Left cardiac atrium (tissue), 4 donors: ENCODE measurements around the gene DIAPH3. TPM values are rescaled to one million over a fixed set of nuclear protein-coding genes. Genes with fewer than 3 reads are reported as not detected.
"Not testable (repeated sequence)": the region's sequence is repeated elsewhere in the genome, so short reads cannot be mapped to it uniquely, and the experiment has no call there.

ENCODE experiments used
- ATAC-seq, 2 donors: fragments of 200-7000 bp; cut with Tn5 transposase; one replicate each; pipeline ENCODE4 v1.9.1; 2020; ENCODE audit warnings: mild to moderate bottlenecking in 2 of 2, moderate library complexity in 2 of 2
- DNase-seq: peaks from one replicate; pipeline ENCODE4 v3.0.0-alpha.2; 2020
- intact Hi-C, 2 donors: fragments of 100-400 bp; cut with DNase I; formaldehyde crosslinking; loops; one replicate each; pipeline versions ENCODE4 v1.14.1 to v1.15.1; 2022 to 2023
- long read RNA-seq: library from polyadenylated mRNA; unstranded; transcript quantifications from one replicate; pipeline ENCODE4 v2.0.0, GENCODE V29; 2021
- total RNA-seq, 2 donors: library from RNA; stranded (reverse); fragmentation: NEBNext Ultra II Directional; extraction: Animal tissue kit (Norgen Biotek cat#: 25700); gene quantifications; one replicate each; pipeline ENCODE4 v1.2.1, GENCODE V29; 2021
- donor health status: DM: no; HTN: yes; CAD: no.
- donor health status: DM: no; HTN: yes; CAD: no; lungs with severe emphysema.
- donor health status: DM: yes; HTN: yes; CAD: no.
- donor health status: Dilated cardiomyopathy.

DIAPH3 gene
- under 1 TPM; 0.26 to 0.50 TPM for total RNA-seq
- long read RNA-seq = 0 reads

DNA sequence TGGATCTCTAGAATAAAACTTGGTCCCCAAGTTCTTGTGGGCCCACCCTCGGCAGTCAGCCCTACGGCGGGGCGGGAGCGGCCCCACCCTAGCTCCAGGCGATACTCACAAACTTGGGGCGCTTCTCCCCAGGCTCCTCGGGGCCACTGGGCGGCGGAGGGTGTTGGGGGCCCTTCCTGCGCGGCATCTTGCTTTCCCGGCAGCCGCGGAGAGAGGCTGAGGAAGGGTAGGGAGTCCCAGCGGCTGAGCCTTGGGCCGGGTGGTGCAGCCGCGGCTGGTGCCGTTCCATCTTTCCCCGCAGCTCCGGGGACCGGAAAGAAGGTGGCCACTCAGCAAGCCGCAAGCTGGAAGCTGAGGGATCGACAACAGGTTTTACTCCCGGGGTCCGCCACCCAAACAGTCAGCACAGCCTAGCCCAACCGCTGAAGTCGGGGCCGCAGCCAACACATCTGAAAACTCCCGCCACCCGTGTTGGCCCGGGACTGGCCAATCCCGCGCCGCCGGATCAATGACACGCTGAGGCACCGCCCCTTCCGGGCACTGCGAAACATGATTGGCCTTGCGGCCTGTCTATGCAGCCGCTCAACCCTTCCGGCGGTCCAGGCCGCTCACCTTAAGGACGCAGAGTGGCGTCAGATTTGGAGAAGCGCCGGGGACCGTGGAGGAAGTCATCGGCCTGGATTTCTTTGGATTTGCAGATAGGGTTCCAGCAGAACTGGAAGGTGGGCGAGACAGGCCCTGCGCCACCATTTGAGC is at the start of gene DIAPH3:
Gene DIAPH3, minus strand, starts transcription at position 451 of the 756 bp plus-strand sequence. Its CDS starts 162 bp downstream, at position 289.
- intact Hi-C loops = loop anchor here in 1 of 2 donors (10.0 kb wide), 1 partner anchor 231 kb away; the partner anchor contains the start of gene TDRD3
- peak; percentile 100 for ATAC-seq
- DNase-seq = peak; percentile 97

GRCh38 chr13:60213236-60213744 is 49.6 kb upstream of the DIAPH3 start:
- intact Hi-C loops = no loop called here
- DNase-seq (no peak), ATAC-seq (no peak)

GRCh38 chr13:60211548-60211947 is 47.8 kb upstream of the DIAPH3 start:
- ATAC-seq (no peak), DNase-seq (no peak)
- intact Hi-C loops = no loop called here

GRCh38 chr13:60210510-60211330 is 47.0 kb upstream of the DIAPH3 start:
- ATAC-seq (no peak), DNase-seq (no peak)
- intact Hi-C loops = no loop called here

DNA sequence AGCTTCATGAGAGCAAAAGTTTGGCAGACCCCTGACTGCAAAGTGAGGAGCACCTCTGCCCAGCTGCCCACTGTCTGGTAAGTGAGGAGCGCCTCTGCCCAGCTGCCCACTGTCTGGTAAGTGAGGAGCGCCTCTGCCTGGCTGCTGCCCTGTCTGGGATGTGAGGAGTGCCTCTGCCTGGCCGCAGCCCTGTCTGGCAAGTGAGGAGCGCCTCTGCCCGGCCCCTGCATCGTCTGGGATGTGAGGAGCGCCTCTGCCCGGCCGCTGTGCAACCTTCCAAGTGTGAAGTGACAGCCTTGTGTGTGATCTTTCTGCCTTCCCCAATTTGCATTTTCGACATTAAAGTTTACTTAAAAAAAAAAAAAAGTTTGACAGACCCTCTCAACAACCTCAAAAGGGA is 41.8 kb upstream of the DIAPH3 start:
- DNase-seq, intact Hi-C loops, ATAC-seq: not testable (repeated sequence)

DNA sequence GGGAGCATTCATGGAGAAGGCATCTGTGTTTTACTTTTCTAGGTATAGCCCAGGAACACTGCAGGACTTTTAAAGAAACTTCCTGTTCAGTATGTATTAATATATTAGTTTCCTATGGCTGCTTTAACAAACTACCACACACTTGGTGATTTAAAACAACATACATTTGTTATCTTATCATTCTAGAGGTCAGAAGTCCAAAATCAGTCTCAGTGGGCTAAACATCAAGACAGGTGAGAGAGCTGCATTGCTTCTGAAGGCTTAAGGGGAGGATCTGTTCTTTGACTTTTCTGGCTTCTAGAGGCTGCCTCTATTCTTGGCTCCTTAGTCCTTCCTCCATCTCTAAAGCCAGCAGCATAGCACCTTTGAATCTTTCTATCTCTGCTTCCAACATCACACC is 37.6 kb upstream of the DIAPH3 start:
- ATAC-seq (no peak), DNase-seq (no peak)
- intact Hi-C loops = no loop called here

- ATAC-seq, DNase-seq, intact Hi-C loops: not testable (repeated sequence)
These were observed 32.2 kb upstream of the DIAPH3 start for GRCh38 chr13:60195893-60196292.

DNA sequence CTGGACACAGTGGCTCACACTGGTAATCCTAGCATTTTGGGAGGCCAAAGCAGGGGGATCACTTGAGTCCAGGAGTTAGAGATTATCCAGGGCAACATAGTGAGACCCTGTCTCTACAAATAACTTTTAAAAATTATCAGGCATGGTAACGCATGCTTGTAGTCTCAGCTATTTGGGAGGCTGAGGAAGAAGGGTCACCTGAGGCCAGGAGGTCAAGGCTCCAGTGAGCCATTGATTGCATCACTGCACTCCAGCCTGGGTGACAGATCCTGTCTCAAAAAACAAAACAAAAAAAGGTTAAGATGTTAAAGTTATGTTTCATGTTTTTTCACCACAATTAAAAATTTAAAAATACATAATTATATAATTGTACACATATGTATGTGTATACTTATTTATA is 19.2 kb upstream of the DIAPH3 start:
- ATAC-seq = no peak
- intact Hi-C loops = no loop called here

DNA sequence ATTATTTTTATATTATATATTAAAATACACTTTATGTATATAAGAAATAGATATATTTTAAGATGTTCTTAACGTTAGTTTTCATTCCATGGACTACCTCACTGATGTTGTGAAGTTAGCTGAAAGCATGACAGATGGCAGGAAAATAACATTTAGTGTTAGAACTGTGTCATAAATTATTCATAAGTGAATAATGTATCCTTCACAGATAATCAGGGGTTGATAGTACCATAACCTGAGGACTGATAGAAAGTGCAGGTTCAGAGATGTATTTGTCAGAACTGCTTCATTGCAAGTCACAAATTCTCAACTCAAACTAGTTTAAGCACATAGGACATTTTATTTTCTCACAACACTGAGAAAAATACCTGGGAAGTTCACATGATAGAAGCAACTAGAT is 14.6 kb upstream of the DIAPH3 start:
- ATAC-seq = no peak
- intact Hi-C loops = no loop called here
- no peak for DNase-seq

More for the DNA sequence above, 19.2 kb upstream of the DIAPH3 start:
- DNase-seq = no peak

DNA sequence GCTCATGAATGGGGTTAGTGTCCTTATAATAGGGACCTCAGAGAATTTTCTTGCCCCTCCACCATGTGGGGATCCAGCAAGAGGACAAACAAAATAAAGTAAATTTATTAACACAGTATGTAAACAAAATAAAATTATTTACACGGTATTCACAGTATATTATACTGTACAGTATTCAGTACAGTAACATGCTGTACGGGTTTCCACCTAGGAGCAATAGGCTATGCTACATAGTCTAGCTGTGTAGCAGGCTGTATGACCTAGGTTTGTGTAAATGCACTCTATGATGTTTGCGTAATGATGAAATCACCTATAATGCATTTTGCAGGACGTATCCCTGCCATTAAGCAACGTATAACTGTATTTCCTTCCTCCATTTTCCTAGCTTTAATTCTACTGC is 11.8 kb upstream of the DIAPH3 start:
- DNase-seq (no peak), ATAC-seq (no peak)
- intact Hi-C loops = no loop called here

GRCh38 chr13:60174113-60174512 is 10.4 kb upstream of the DIAPH3 start:
- DNase-seq (no peak), ATAC-seq (no peak)
- intact Hi-C loops = no loop called here

DNA sequence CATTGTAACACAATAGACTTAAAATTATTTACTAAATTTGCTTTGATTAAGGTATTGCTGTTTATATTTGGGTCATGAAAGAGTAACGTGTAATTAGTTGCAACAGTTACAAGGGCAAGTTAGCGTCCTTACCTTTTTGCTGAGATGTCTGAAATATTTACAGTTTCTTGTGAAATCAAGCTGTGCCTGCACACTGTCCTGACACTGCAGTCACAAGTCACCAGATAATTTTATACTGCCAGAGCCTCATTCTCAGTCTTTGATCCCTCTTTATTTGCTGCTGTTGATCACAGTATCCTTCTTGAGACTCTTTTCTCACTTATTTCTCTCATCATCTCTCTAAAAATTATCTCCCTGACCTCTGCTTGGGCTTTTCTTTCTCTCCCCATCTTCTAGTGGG is 8.4 kb upstream of the DIAPH3 start:
- DNase-seq (no peak), ATAC-seq (no peak)
- intact Hi-C loops = no loop called here

- DNase-seq (no peak), ATAC-seq (no peak)
- intact Hi-C loops = no loop called here
These were observed 6.7 kb upstream of the DIAPH3 start for GRCh38 chr13:60170414-60170813.

DNA sequence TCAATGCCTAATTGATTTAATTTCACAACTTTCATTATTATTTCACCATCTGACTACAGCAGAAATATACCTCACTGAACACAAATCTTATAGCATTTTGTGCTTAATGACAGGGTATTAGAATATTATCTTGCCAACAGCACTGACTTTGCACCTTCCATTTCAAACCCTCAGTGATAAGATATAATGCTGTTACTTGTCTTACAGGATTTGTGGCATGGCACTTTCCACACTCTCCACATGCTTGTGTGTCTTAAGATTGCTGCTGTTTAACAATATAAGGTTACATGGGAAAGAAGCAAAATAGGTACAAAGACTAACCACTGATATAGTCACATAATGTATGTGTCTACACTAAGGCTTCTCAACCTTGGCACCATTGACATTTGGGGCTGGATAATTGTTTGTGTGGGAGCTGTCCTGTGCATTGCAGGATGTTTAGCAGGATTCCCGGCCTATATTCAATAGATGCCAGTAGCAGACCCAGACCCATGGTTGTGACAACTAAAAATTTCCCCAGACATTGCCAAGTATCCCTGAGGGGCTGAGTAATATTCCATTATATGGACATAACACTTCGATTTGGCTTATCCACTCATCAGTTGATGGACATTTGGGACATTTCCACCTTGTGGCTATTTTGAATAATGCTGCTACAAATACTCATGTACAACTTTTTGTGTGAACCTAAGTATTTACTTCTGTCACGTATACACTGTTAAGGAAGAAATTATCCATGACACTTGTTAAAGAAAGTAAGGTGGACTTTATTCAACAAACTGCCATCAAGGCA is 5.7 kb upstream of the DIAPH3 start:
- ATAC-seq = no peak
- intact Hi-C loops = loop anchor here in 1 of 2 donors (10.0 kb wide), 1 partner anchor 225 kb away; the partner anchor contains the start of gene TDRD3
- no peak for DNase-seq

DNA sequence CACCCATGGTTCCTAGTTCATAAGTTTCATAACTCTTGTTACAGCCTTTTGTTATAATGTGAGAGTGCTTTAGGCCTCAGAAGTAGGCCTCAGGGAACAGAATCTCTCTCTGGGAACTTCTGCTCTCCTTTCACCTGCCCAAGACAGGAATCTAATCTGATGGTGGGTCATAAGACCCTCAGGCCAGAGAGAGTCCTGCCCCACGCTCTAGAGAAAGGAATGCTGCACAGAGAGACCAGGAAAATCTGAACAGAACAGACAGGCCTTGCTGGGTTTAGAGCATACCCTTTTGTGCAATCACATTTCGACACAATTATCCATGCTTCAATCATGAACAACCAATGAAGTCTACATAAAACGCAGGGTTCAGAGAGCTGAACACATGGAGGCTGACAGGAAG is 3.4 kb upstream of the DIAPH3 start:
- intact Hi-C loops = loop anchor here in 1 of 2 donors (10.0 kb wide), 1 partner anchor 228 kb away; the partner anchor contains the start of gene TDRD3
- no peak for ATAC-seq
- DNase-seq = no peak

GRCh38 chr13:60165391-60166099 is 1.8 kb upstream of the DIAPH3 start:
- peak in 1 of 2 donors; percentile 33 for ATAC-seq
- intact Hi-C loops = loop anchor here in 1 of 2 donors (10.0 kb wide), 1 partner anchor 229 kb away; the partner anchor contains the start of gene TDRD3

GRCh38 chr13:60164234-60164889 is 634 bp upstream of the DIAPH3 start:
- ATAC-seq = peak; percentile 31 to 45
- intact Hi-C loops = loop anchor here in 1 of 2 donors (10.0 kb wide), 1 partner anchor 230 kb away; the partner anchor contains the start of gene TDRD3

More at GRCh38 chr13:60165391-60166099, 1.8 kb upstream of the DIAPH3 start:
- no peak for DNase-seq

DNA sequence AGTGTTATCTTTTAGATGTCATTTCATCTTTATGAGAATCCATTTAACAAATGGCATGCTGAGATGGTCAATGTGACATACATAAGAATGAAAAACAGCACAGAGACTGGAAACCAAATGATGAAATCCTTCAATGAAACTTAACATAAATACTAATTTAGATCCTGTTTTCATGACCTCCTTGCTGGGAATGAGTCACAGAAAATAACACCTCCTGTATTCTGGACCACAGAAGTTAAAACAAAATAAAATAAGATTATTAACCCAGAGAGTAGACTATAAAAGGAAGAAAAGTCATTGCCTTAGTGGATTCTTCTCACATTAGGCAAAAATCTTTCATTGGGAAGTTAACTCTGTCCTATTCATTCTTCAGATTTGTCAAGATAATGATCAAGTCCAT is 1.6 kb downstream of the DIAPH3 start:
- DNase-seq (no peak), ATAC-seq (no peak)
- intact Hi-C loops = loop anchor here in 1 of 2 donors (10.0 kb wide), 1 partner anchor 233 kb away; the partner anchor contains the start of gene TDRD3

More at GRCh38 chr13:60164234-60164889, 634 bp upstream of the DIAPH3 start:
- no peak for DNase-seq
